Immature natural killer cell (primary cell): ENCODE results near the gene FERMT2. TPM values are rescaled to one million over a fixed set of nuclear protein-coding genes. Genes with fewer than 3 reads are reported as not detected.

Experiments
- DNase-seq, 3 donors: peaks; one replicate each; pipeline ENCODE4 v3.0.0; 2022; ENCODE audit warnings: mixed read lengths in 1 of 3
- H3K27ac Mint-ChIP-seq, 6 donors: one replicate each; pipeline ENCODE4 v1.8.0; 2020; ENCODE audit warnings: mixed read lengths in 6 of 6, mild to moderate bottlenecking in 5 of 6, inconsistent platforms in 4 of 6, moderate library complexity in 3 of 6
- H3K27me3 Mint-ChIP-seq, 3 donors: one replicate each; pipeline ENCODE4 v1.8.0; 2020 to 2021; ENCODE audit warnings: low read depth in 3 of 3, mild to moderate bottlenecking in 3 of 3, mixed read lengths in 3 of 3, moderate library complexity in 3 of 3, inconsistent platforms in 1 of 3
- H3K36me3 Mint-ChIP-seq, 3 donors: one replicate each; pipeline ENCODE4 v1.8.0; 2020; ENCODE audit warnings: mixed read lengths in 3 of 3, inconsistent platforms in 2 of 3, mild to moderate bottlenecking in 2 of 3
- H3K4me1 Mint-ChIP-seq, 2 donors: one replicate each; pipeline ENCODE4 v1.8.0; 2020; ENCODE audit warnings: inconsistent platforms in 2 of 2, mild to moderate bottlenecking in 2 of 2, mixed read lengths in 2 of 2, moderate library complexity in 1 of 2
- H3K4me3 Mint-ChIP-seq, 5 donors: one replicate each; pipeline ENCODE4 v1.8.0; 2020; ENCODE audit warnings: mild to moderate bottlenecking in 5 of 5, mixed read lengths in 5 of 5, inconsistent platforms in 3 of 5, moderate library complexity in 3 of 5
- H3K9me3 Mint-ChIP-seq, 6 donors: one replicate each; pipeline ENCODE4 v1.8.0; 2020; ENCODE audit warnings: mild to moderate bottlenecking in 6 of 6, mixed read lengths in 6 of 6, inconsistent platforms in 4 of 6, moderate library complexity in 3 of 6
- polyA plus RNA-seq, 3 donors: library from polyadenylated mRNA; unstranded; fragments of 300-500 nt; fragmentation: Illumina TruSeq; gene quantifications; one replicate each; pipeline ENCODE4 v1.2.3, GENCODE V29; 2021

Gene FERMT2
- polyA plus RNA-seq, 3 donors from 2014 or later: not detected

DNA sequence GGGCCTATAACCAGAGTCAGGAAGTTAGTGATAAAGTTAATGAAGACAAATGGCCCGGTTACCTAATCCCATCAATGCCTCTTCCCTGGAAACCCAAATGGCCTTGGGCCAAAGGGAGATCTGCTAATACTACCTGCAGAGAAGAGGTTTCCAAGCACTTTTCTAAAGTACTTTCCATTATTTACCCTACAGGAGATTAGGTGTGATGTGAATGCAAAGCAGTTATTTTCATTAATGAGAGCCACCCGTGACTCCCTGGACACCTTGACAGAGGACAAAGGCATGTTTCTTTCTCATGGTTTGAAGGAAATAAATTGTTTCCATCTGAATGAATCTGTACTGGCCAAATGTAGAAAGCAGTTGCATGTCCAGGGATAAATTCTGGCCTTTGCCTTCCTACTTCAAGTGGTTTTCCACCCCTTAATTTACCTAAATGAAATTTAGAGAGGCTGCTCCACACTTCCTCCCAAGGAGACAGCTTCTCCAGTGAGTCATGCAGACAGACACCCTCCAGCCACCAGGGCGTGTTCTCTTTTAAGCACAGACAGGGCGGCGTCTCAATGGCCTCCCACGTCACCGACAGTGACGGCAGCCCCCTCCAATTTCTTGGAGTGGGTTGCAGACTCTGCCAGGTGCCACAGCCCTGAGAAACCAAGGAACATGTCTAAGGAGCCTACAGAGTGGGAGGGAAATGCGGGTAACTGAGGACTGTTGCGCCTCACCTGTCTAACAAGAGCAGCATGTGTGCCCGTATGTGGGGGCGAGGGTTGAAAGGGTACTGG, 115.5 kb downstream of the FERMT2 start:
- Mint-ChIP-seq H3K27ac (peak overlapping the region in 1 of 6 donors; percentile 24), H3K4me3 (no peak overlapping the region)
- DNase-seq: no peak

GRCh38 chr14:52834440-52834842, 116.4 kb downstream of the FERMT2 start:
- H3K27me3 Mint-ChIP-seq: peaks cover 0 to 5% (median 2%) of the 10 kb centered on the region in 3 donors
- no peaks in the 10 kb centered on the region for H3K4me1 Mint-ChIP-seq
- no peak overlapping the region for H3K27ac Mint-ChIP-seq
- H3K9me3 Mint-ChIP-seq: peaks cover 0 to 1% (median 0%) of the 10 kb centered on the region in 6 donors
- H3K4me3 Mint-ChIP-seq: no peak overlapping the region
- no peak for DNase-seq
- H3K36me3 Mint-ChIP-seq: no peaks in the 10 kb centered on the region

More for the DNA sequence above, 115.5 kb downstream of the FERMT2 start:
- H3K9me3 Mint-ChIP-seq: peaks cover 0 to 1% (median 0%) of the 10 kb centered on the region in 6 donors
- peaks cover 0 to 6% (median 2%) of the 10 kb centered on the region in 3 donors for H3K27me3 Mint-ChIP-seq
- H3K4me1 Mint-ChIP-seq: no peaks in the 10 kb centered on the region
- H3K36me3 Mint-ChIP-seq: no peaks in the 10 kb centered on the region

DNA sequence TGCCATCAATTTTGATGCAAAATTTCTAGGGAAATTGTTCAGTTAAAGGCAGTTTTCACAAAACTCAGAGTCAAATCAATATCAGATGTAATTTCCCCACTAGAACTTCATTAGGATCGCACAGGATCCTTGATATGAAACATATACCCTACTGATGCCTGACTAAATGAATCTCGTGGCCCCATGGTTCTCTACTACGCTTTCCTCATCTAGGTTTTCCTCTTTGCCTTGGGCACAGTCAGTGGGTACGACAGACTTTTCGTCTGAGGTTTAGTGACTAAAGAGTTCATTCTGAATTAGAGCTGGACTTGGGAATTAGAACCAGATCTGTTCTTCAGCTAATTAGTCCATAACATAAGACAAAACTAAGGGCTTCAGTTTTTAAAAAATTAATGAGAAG, 117.0 kb downstream of the FERMT2 start:
- DNase-seq: no peak
- no peaks in the 10 kb centered on the region for H3K36me3 Mint-ChIP-seq
- no peak overlapping the region for H3K4me3 Mint-ChIP-seq
- H3K4me1 Mint-ChIP-seq: no peaks in the 10 kb centered on the region
- no peak overlapping the region for H3K27ac Mint-ChIP-seq
- H3K27me3 Mint-ChIP-seq: peaks cover 0 to 5% (median 2%) of the 10 kb centered on the region in 3 donors
- peaks cover 0 to 1% (median 0%) of the 10 kb centered on the region in 6 donors for H3K9me3 Mint-ChIP-seq

- DNase-seq: no peak
- H3K4me1 Mint-ChIP-seq: no peaks in the 10 kb centered on the region
- H3K9me3 Mint-ChIP-seq: no peaks in the 10 kb centered on the region
- H3K36me3 Mint-ChIP-seq: no peaks in the 10 kb centered on the region
- peaks cover 0 to 2% (median 2%) of the 10 kb centered on the region in 3 donors for H3K27me3 Mint-ChIP-seq
- H3K27ac Mint-ChIP-seq: no peak overlapping the region
- no peak overlapping the region for H3K4me3 Mint-ChIP-seq
Observed at GRCh38 chr14:52829527-52830185, 121.2 kb downstream of the FERMT2 start.

DNA sequence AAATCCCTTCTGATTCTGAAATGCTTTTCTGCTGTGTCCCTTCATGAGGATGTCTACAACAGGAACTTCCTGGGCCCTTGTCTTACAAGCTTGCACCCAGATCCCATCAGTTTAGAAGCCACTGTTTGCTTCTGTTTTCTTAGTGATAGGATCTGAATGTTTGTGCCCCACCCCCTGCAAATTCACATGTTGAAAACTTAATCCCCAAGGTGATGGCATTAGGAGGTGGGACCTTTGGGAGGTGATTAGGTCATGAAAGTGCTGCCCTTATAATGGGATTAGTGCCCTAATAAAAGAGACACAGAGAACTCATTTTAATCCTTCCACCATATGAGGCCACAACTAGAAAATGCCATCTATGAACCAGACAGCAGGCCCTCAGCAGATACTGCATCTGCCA, 123.4 kb downstream of the FERMT2 start:
- Mint-ChIP-seq H3K36me3 (no peaks in the 10 kb centered on the region), H3K4me3 (no peak overlapping the region), H3K27me3 (peaks cover 0 to 2% (median 1%) of the 10 kb centered on the region in 3 donors), H3K4me1 (no peaks in the 10 kb centered on the region), H3K9me3 (no peaks in the 10 kb centered on the region), H3K27ac (no peak overlapping the region)
- DNase-seq: no peak

DNA sequence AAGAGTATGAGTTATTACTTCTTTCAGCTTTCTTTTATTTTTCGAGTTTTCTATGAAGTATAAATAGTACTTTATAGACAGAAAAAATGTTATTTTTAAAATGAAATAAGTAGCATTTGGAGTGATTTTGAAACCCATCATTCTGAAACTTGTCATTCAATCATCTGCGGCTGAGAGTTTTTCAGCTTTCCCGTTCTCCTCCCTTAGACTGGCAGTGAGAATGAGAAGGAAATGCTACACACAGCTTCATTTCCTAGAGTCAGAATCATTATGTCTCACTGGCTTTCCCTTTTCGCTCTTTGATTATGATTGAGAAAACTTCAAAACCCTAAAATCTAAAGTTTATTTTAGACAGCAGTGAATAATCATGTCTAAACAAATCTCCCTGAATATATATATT, 125.8 kb downstream of the FERMT2 start:
- no peak overlapping the region for H3K4me3 Mint-ChIP-seq
- no peak for DNase-seq
- H3K36me3 Mint-ChIP-seq: no peaks in the 10 kb centered on the region
- H3K4me1 Mint-ChIP-seq: no peaks in the 10 kb centered on the region
- H3K27me3 Mint-ChIP-seq: peaks cover 0 to 3% (median 0%) of the 10 kb centered on the region in 3 donors
- no peak overlapping the region for H3K27ac Mint-ChIP-seq
- no peaks in the 10 kb centered on the region for H3K9me3 Mint-ChIP-seq

GRCh38 chr14:52824462-52824861, 126.4 kb downstream of the FERMT2 start:
- Mint-ChIP-seq H3K4me1 (no peaks in the 10 kb centered on the region), H3K36me3 (no peaks in the 10 kb centered on the region), H3K9me3 (no peaks in the 10 kb centered on the region), H3K4me3 (no peak overlapping the region), H3K27ac (no peak overlapping the region), H3K27me3 (peaks cover 0 to 3% (median 0%) of the 10 kb centered on the region in 3 donors)
- DNase-seq: no peak

GRCh38 chr14:52821805-52822250, 129.0 kb downstream of the FERMT2 start:
- Mint-ChIP-seq H3K4me1 (no peaks in the 10 kb centered on the region), H3K9me3 (no peaks in the 10 kb centered on the region), H3K27ac (no peak overlapping the region), H3K27me3 (peaks cover 0 to 3% (median 2%) of the 10 kb centered on the region in 3 donors), H3K4me3 (no peak overlapping the region), H3K36me3 (no peaks in the 10 kb centered on the region)
- DNase-seq: no peak

- DNase-seq: no peak
- Mint-ChIP-seq H3K4me1 (no peaks in the 10 kb centered on the region), H3K9me3 (no peaks in the 10 kb centered on the region), H3K27me3 (peaks cover 0 to 1% (median 0%) of the 10 kb centered on the region in 3 donors), H3K27ac (no peak overlapping the region), H3K36me3 (peaks cover 0 to 3% (median 0%) of the 10 kb centered on the region in 3 donors), H3K4me3 (no peak overlapping the region)
Observed at GRCh38 chr14:52808101-52808500, 142.7 kb downstream of the FERMT2 start.

Other genes starting within 250 kb of the FERMT2 start
- gene PSMC6, start 243.8 kb downstream of the FERMT2 start, polyA plus RNA-seq: 10 to 100 TPM; 47.4 to 67.9 (median 59.7) TPM
- 10 to 100 TPM; 10.6 to 14.8 (median 12.4) TPM for gene STYX, start 220.9 kb downstream of the FERMT2 start, polyA plus RNA-seq
- gene GNPNAT1, start 159.4 kb downstream of the FERMT2 start, polyA plus RNA-seq: 10 to 100 TPM in 1 of 3 donors, 1 to 10 TPM in 2; 2.4 to 11.2 (median 6.5) TPM
- gene DDHD1, start 202.3 kb upstream of the FERMT2 start, polyA plus RNA-seq: 10 to 100 TPM in 1 of 3 donors, 1 to 10 TPM in 2; 4.3 to 10.2 (median 4.5) TPM